Measurements from ENCODE around the gene KIF9. TPM values are rescaled to one million over a fixed set of nuclear protein-coding genes. Genes with fewer than 3 reads are reported as not detected.
"Not testable (repeated sequence)": the region's sequence is repeated elsewhere in the genome, so short reads cannot be mapped to it uniquely, and the experiment has no call there.

The KIF9 gene
- total RNA-seq, 4 donors from 2014 or later, result 5.4 to 7.3 (median 6.4) TPM

GRCh38 chr3:47294392-47294791 lies 11.8 kb upstream of the KIF9 start:
- intact Hi-C loops (cut with DNase I), result no loop called here
- Histone ChIP-seq H3K27me3 (no peaks in the 10 kb centered on the region), H3K36me3 (peaks cover 0 to 32% (median 3%) of the 10 kb centered on the region in 4 donors), H3K9me3 (no peaks in the 10 kb centered on the region), H3K27ac (replicated peaks in 1 of 4) (no peak overlapping the region), H3K4me1 (peaks cover 6 to 57% (median 20%) of the 10 kb centered on the region in 4 donors), H3K4me3 (no peak overlapping the region)
- TF ChIP-seq POLR2AphosphoS5 (IDR thresholded peaks at IDR 0.05) (no peak), EP300 (IDR thresholded peaks at IDR 0.05) (no peak), POLR2A (IDR thresholded peaks at IDR 0.05; ENCODE audit: low read depth) (no peak)
- TF ChIP-seq, protein P1, sequence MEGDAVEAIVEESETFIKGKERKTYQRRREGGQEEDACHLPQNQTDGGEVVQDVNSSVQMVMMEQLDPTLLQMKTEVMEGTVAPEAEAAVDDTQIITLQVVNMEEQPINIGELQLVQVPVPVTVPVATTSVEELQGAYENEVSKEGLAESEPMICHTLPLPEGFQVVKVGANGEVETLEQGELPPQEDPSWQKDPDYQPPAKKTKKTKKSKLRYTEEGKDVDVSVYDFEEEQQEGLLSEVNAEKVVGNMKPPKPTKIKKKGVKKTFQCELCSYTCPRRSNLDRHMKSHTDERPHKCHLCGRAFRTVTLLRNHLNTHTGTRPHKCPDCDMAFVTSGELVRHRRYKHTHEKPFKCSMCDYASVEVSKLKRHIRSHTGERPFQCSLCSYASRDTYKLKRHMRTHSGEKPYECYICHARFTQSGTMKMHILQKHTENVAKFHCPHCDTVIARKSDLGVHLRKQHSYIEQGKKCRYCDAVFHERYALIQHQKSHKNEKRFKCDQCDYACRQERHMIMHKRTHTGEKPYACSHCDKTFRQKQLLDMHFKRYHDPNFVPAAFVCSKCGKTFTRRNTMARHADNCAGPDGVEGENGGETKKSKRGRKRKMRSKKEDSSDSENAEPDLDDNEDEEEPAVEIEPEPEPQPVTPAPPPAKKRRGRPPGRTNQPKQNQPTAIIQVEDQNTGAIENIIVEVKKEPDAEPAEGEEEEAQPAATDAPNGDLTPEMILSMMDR (IDR thresholded peaks at IDR 0.05), result no peak
- DNase-seq (ENCODE audit: extremely low spot score), result no peak
- WGBS, result 86% methylated on average over 3 of the region's 3 CpGs

DNA sequence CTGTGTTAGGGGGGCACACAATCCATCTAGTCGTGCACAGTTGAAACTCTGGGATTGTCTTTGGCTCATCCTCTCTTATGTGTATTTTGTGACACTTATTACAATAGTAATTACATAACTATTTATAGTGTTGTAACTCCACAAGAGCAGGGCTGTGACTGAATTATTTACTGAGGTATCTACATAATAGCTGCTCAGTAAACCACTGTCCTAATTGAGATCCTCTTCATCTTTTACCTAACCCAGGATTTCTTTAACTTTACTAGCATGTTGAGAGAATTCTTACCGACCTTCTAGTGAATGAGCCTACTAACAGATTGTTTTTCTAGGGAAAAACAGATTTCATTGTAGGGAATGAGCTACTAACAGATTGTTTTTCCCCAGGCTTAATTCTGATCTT lies 11.2 kb upstream of the KIF9 start:
- H3K4me1 ChIP-seq, result peaks cover 6 to 57% (median 20%) of the 10 kb centered on the region in 4 donors
- H3K27ac ChIP-seq (replicated peaks in 1 of 4), result no peak overlapping the region
- no peaks in the 10 kb centered on the region for H3K9me3 ChIP-seq
- H3K36me3 ChIP-seq, result peaks cover 0 to 37% (median 3%) of the 10 kb centered on the region in 4 donors
- H3K27me3 ChIP-seq, result no peaks in the 10 kb centered on the region
- intact Hi-C loops (cut with DNase I), result no loop called here
- H3K4me3 ChIP-seq, result no peak overlapping the region
- TF ChIP-seq EP300 (IDR thresholded peaks at IDR 0.05) (no peak), POLR2AphosphoS5 (IDR thresholded peaks at IDR 0.05) (no peak), POLR2A (IDR thresholded peaks at IDR 0.05; ENCODE audit: low read depth) (no peak)
- TF ChIP-seq, protein P1 (IDR thresholded peaks at IDR 0.05), result no peak
- 95% methylated on average over 2 of the region's 2 CpGs for WGBS
- DNase-seq (ENCODE audit: extremely low spot score), result no peak

- Histone ChIP-seq H3K36me3 (peaks cover 0 to 51% (median 13%) of the 10 kb centered on the region in 4 donors), H3K4me1 (peaks cover 6 to 53% (median 17%) of the 10 kb centered on the region in 4 donors)
- DNase-seq (ENCODE audit: extremely low spot score); H3K27me3 ChIP-seq; H3K9me3 ChIP-seq; H3K27ac ChIP-seq (replicated peaks in 1 of 4); intact Hi-C loops (cut with DNase I); H3K4me3 ChIP-seq: not testable (repeated sequence)
- WGBS, result 95% methylated on average over 9 of the region's 9 CpGs
These were observed 9.3 kb upstream of the KIF9 start for GRCh38 chr3:47291754-47292420.

GRCh38 chr3:47291158-47291753 lies 8.7 kb upstream of the KIF9 start:
- intact Hi-C loops (cut with DNase I), result no loop called here
- Histone ChIP-seq H3K9me3 (no peaks in the 10 kb centered on the region), H3K4me1 (peaks cover 10 to 53% (median 17%) of the 10 kb centered on the region in 4 donors), H3K36me3 (peaks cover 0 to 54% (median 13%) of the 10 kb centered on the region in 4 donors), H3K27me3 (no peaks in the 10 kb centered on the region), H3K4me3 (no peak overlapping the region), H3K27ac (replicated peaks in 1 of 4) (no peak overlapping the region)
- TF ChIP-seq EP300 (IDR thresholded peaks at IDR 0.05), result no peak
- no peak for TF ChIP-seq POLR2AphosphoS5 (IDR thresholded peaks at IDR 0.05)
- TF ChIP-seq POLR2A (IDR thresholded peaks at IDR 0.05; ENCODE audit: low read depth), result no peak
- TF ChIP-seq, protein P1 (IDR thresholded peaks at IDR 0.05), result no peak
- 85% methylated on average over 4 of the region's 4 CpGs for WGBS
- DNase-seq (ENCODE audit: extremely low spot score), result no peak

DNA sequence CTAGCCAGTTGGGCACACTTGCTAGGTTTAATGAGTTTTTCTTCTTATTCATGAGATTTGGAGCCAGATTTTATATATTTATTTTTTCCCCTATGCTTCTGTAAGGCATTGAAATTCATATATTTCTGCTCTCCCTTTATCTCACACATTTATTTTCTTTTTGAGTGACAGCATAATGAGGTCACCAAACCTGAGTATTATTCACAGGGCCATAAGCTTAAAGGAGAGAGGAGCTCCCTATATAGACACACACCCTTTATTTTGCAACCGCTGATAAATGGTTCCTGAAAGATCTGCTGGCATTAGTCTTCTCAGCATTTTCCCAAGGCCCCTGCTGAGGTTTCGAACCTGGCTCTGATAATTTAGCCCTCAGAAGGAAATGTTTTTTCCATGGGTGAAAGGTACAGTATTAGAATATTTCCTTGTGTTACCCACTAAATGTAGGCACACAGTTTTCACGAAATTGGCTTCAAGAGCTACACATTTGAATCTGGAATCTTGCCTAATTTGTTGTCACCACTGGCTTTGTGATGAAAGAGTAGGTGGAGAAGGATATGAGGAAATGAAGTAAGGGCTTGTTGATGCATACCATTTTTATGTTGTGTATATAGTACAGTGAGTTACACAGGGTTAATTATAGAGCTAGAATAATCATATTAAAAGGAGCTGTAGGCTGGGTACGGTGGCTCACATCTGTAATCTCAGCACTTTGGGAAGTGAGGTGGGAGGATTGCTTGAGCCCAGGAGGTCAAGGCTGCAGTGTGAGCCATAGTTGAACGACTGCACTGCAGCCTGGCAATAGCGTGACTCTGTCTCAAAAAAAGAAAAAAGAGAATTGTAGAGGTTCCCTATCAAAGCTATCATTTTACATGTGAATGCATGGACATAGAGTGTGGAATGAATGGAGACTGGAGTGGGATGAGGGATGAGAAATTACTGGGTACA lies 6.6 kb upstream of the KIF9 start:
- intact Hi-C loops (cut with DNase I), result no loop called here
- Histone ChIP-seq H3K9me3 (no peaks in the 10 kb centered on the region), H3K27ac (replicated peaks in 1 of 4) (no peak overlapping the region), H3K27me3 (no peaks in the 10 kb centered on the region), H3K4me3 (no peak overlapping the region), H3K4me1 (peaks cover 23 to 59% (median 31%) of the 10 kb centered on the region in 4 donors), H3K36me3 (peaks cover 0 to 45% (median 13%) of the 10 kb centered on the region in 4 donors)
- 77% methylated on average over 6 of the region's 6 CpGs for WGBS
- DNase-seq (ENCODE audit: extremely low spot score), result no peak
- TF ChIP-seq, protein P1 (IDR thresholded peaks at IDR 0.05), result no peak
- TF ChIP-seq POLR2AphosphoS5 (IDR thresholded peaks at IDR 0.05) (no peak), POLR2A (IDR thresholded peaks at IDR 0.05; ENCODE audit: low read depth) (no peak), EP300 (IDR thresholded peaks at IDR 0.05) (no peak)
